Skeletal muscle cell (primary cell): Measurements from ENCODE around the gene MID2.
"Not testable (repeated sequence)": the region's sequence is repeated elsewhere in the genome, so short reads cannot be mapped to it uniquely, and the experiment has no call there.

ENCODE experiments used
- DNase-seq: peaks from one replicate; pipeline ENCODE4 v3.0.0-alpha.2; 2010; ENCODE audit warnings: low read depth
- H3K4me3 ChIP-seq: 2 replicates; pipeline ENCODE4 v1.5.1; 2011; ENCODE audit warnings: low read depth, mild to moderate bottlenecking, control low read depth, low read length, moderate library complexity

MID2 gene

DNA sequence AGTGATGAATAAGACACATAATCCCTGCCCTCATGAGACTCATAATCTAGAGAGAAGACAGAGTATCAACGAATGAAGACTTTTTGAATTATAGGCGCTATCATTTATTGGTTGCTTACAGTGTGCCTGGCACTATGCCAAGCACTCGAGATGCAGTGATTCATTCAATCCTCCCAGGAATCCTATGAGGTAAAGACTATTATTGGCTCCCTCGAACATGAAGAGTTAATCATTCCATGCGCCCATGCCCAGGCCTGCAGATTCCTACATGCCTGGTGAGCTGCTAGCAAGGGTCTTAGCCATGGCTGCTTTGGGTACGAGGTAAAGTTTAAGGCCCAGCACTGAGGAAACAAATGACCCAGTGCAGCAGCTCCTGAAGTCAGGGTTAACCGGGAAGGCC is 109.5 kb downstream of the MID2 start:
- peak; percentile 27 for DNase-seq
- peak overlapping the region; percentile 54 for H3K4me3 ChIP-seq

DNA sequence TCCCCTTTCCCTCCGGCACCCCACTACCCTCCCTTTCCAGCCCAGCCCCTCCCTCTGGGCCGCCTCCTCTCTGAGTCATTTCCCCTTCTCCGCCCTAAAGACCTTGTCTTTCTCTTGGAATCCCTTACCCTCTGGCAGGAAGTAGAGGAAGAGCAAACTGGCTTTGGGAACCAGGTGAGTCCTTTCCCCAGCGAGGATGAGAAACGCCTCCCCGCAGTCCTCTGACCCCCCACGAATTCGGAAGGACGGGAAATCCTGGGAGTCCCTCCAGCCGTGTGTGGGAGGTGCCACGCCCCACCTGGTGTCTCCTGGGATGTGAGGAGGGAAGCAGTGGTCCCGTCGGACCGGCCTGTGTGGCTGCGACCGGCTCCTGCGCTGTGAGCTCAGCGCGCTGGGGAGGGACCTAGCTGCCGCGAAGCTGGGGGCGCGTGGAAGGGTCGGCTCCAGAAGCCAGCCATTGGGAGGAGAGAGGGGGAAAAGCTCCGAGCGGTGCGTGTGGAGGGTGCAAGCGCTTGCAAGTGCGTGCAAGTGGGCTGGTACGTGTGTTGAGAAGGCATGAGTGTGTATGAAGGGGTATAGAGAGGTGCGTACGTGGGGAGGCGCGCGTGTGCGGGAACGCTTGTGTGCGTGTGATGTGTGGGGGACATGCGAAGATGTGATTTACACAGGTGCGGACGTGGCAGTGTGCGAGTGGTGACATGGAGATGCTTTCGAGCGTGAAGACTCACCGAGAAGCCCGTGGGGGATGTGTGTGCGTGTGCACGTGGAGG is 110.2 kb downstream of the MID2 start:
- DNase-seq = peak; percentile 2
- H3K4me3 ChIP-seq = peak overlapping the region; percentile 54

DNA sequence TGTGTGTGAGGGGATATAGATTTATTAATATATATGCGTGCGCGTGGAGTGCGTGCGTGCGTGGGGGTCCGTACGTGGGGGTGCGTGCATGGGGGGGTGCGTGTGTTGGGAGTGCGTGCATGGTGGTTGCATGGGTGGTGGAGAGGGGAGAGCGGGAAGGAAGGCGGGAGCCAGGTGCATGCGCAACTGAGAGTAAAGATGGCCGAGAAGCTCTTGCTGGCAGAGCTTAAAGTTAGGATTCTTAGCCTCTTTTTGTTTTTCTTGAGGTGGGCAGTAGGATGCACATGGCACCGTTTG is 110.7 kb downstream of the MID2 start:
- no peak for DNase-seq
- H3K4me3 ChIP-seq = peak overlapping the region; percentile 54

DNA sequence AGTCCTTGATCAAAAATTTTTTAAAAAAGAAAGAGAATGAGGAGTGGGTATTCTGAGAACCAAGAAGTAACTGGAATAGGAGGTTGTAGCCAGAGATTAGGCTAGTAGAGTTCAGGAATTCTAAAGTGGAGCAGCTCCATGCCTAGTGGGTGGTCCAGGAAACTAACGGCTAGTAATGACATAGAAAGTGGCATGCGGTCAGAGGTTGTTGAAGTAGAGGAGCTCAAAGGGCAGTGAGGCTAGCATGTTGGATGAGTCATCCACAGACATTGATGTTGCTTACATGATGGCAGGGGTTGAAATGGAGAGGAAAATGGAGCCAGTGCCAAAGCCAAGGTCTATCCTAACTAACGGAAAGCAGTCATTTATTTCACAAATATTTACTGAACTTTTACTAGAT is 114.4 kb downstream of the MID2 start:
- H3K4me3 ChIP-seq = no peak overlapping the region
- DNase-seq = no peak

DNA sequence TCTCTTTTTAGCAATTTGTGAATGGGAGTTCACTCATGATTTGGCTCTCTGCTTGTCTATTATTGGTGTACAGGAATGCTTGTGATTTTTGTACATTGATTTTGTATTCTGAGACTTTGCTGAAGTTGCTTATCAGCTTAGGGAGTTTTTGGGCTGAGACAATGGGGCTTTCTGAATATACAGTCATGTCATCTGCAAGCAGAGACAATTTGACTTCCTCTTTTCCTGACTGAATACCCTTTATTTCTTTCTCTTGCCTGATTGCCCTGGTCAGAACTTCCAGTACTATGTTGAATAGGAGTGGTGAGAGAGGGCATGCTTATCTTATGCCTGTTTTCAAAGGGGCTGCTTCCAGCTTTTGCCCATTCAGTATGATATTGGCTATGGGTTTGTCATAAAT is 129.7 kb downstream of the MID2 start:
- H3K4me3 ChIP-seq, DNase-seq: not testable (repeated sequence)

DNA sequence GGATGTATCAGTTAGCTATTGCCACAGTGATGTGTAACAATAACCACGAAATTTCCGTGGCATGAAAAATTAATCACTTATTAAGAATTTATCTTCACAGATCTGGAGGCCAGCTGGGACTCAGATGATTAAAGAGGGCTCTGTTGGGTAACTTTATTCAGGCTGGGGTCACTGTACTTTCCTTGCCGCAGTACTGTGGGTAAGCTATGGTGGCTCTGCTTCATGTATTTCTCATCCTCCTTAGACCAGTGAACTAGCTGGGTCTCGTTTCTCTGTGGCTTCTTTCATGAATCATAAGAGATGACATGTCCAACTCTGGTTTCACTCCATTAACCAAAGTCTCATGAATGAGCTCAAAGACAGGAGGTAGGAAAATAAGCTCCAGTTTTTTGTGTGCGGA is 143.0 kb downstream of the MID2 start:
- DNase-seq = no peak
- H3K4me3 ChIP-seq = no peak overlapping the region

DNA sequence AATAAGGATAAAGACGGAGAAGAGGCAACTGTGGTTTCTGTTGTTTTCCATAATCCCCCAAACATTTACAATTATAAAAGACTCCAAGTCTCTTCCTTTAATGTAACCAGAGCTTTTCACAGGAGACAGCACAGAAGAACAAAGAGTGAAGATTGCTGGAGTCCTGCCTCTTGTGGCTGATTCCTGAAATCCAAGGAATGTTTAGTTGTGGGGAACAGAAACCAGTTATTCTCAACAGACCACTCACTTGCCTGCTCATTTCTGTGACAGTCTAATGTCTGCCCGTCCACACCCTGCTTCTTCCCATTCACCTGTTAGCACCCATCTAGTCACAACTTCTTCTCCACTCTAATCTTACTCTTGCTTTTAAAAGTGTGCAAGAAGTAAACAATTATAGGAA is 144.4 kb downstream of the MID2 start:
- no peak for DNase-seq
- H3K4me3 ChIP-seq = no peak overlapping the region

DNA sequence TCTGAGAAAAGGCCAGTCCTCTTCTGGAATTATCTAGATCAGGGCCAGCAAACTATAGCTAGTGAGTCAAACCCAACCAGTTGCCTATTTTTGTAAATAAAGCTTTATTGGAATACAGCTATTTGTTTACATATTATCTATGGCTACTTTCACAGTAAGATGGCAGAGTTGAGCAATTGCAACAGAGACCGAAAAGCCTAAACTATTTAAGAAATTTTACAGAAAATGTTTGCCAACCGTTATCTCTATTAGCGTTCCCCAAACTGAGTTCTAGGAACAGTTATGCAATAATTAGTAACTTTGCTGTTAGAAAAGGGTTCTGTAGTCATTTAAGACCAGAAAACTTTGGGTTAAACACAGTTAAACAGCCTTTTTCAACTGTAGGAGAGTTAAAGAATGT is 146.0 kb downstream of the MID2 start:
- no peak for DNase-seq
- no peak overlapping the region for H3K4me3 ChIP-seq
